GM10266 (cell line): ENCODE measurements around the gene LRRC56.

ENCODE experiments used
- DNase-seq: peaks from one replicate; pipeline ENCODE4 v3.0.0; 2012; ENCODE audit errors: extremely low spot score
- CTCF ChIP-seq: IDR thresholded peaks from 2 replicates; pipeline ENCODE4 v1.5.1; 2012; ENCODE audit warnings: mild to moderate bottlenecking, low read depth; ENCODE audit not compliant: control insufficient read depth, insufficient read depth; ENCODE audit errors: missing control alignments

The LRRC56 gene

GRCh38 chr11:540583-541432 lies 3.5 kb downstream of the LRRC56 start:
- TF ChIP-seq CTCF = no peak
- DNase-seq = no peak

- no peak for TF ChIP-seq CTCF
- DNase-seq = no peak
These were observed 4.1 kb downstream of the LRRC56 start for GRCh38 chr11:541433-541885.

DNA sequence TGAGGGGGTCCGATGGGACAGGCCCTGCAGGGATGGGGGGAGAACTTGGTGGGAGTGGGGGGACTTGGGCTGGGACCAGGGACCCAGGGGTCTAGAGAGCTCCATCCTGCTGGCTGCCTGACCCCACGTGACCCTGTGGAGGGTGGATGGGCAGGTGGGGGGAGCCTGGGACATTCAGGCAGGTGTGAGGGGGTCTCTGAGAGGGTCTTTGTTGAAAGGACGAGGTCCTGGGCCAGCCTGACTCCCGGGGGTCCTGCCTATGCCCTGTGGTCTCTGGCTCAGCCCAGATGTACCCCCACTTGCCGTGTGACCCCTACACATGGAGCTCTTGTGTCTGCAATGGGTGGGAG lies 7.5 kb downstream of the LRRC56 start:
- no peak for DNase-seq
- no peak for TF ChIP-seq CTCF

- DNase-seq = no peak
- no peak for TF ChIP-seq CTCF
These were observed 7.8 kb downstream of the LRRC56 start for GRCh38 chr11:545171-545570.

DNA sequence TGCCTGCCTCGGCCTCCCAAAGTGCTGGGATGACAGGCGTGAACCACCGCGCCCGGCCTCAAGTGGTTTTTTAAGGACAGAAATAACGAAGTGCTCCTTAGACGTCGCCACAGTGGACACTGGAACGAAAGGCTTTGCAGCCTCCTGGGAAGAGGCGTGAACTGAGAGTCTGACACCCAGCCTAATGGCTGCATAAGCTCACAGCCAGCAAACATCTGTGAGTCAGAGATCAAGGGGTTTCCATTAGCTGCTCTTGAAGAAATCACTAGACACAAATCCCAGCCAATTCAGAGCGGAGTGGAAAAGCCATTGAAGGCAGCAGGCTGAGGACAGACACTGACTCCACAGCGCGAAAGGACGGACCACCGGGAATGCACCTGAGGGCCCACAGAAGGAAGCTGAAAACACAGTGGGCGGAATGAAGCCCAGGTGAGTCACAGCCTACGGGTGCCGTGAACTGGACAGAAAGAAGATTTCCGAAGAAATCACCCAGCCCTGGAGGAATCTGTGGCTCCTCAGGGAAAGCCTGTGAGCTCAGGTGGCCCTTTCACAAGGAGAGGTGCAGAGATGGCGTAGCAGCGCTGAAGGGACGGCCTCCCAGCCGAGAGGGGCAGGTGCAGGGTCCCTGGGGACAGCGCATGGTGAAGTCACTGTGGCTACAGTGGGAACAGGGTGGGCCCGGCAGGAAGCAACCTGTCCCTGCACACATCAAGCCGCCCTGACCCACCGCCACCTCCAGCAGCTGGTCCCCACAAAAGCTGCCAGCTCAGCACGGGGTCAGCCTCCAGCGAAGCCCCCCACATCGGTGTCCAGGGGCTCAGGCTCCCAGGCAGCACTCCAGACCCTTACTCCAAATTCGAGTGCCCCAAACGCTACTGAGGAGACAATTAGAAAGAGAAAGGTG lies 11.6 kb downstream of the LRRC56 start:
- no peak for DNase-seq
- no peak for TF ChIP-seq CTCF

GRCh38 chr11:550021-550745 lies 12.9 kb downstream of the LRRC56 start:
- no peak for TF ChIP-seq CTCF
- no peak for DNase-seq
